Natural killer cell (primary cell): ENCODE results near the gene AQP9. TPM values are rescaled to one million over a fixed set of nuclear protein-coding genes. Genes with fewer than 3 reads are reported as not detected.

ENCODE experiments used
- ATAC-seq, 3 donors: fragments of 150-1000 bp in 2 of 3; fragments of 200-7000 bp in 1 of 3; cut with Tn5 transposase; 1 replicate in 1 of 3; 2 replicates in 2 of 3; pipeline ENCODE4 v1.10.0; 2021; ENCODE audit warnings: mild to moderate bottlenecking in 2 of 3, moderate library complexity in 2 of 3
- DNase-seq, 2 donors: peaks; one replicate each; pipeline versions ENCODE4 v3.0.0 to v3.0.0-alpha.2; 2013 to 2021; ENCODE audit warnings: mixed read lengths in 1 of 2
- H3K27ac ChIP-seq: one replicate; pipeline ENCODE4 v1.5.1; 2013; ENCODE audit warnings: mild to moderate bottlenecking, low read length
- H3K27me3 ChIP-seq: one replicate; pipeline ENCODE4 v1.6.1; 2013; ENCODE audit warnings: low read length; ENCODE audit not compliant: control insufficient read depth, insufficient read depth
- H3K36me3 ChIP-seq: one replicate; pipeline ENCODE4 v1.6.1; 2013; ENCODE audit warnings: low read length; ENCODE audit not compliant: control insufficient read depth, insufficient read depth
- H3K4me1 ChIP-seq: one replicate; pipeline ENCODE4 v1.6.1; 2013; ENCODE audit warnings: low read length; ENCODE audit not compliant: control insufficient read depth, insufficient read depth
- H3K4me3 ChIP-seq: one replicate; pipeline ENCODE4 v1.5.1; 2013; ENCODE audit warnings: low read length
- H3K9me3 ChIP-seq: one replicate; pipeline ENCODE4 v1.6.1; 2013; ENCODE audit warnings: low read length; ENCODE audit not compliant: control insufficient read depth, insufficient read depth
- H3K27ac Mint-ChIP-seq, 2 donors: one replicate each; pipeline ENCODE4 v1.8.0; 2022; ENCODE audit warnings: mild to moderate bottlenecking in 2 of 2, mixed read lengths in 2 of 2, moderate library complexity in 1 of 2
- H3K27me3 Mint-ChIP-seq, 2 donors: one replicate each; pipeline ENCODE4 v1.8.0; 2022; ENCODE audit warnings: low read depth in 2 of 2, mixed read lengths in 2 of 2
- H3K36me3 Mint-ChIP-seq: one replicate; pipeline ENCODE4 v1.8.0; 2022; ENCODE audit warnings: mixed read lengths
- H3K4me1 Mint-ChIP-seq, 2 donors: one replicate each; pipeline ENCODE4 v1.8.0; 2022; ENCODE audit warnings: mixed read lengths in 2 of 2
- H3K4me3 Mint-ChIP-seq: one replicate; pipeline ENCODE4 v1.8.0; 2022; ENCODE audit warnings: mild to moderate bottlenecking, moderate library complexity, mixed read lengths
- H3K9me3 Mint-ChIP-seq, 2 donors: one replicate each; pipeline ENCODE4 v1.8.0; 2022; ENCODE audit warnings: mixed read lengths in 2 of 2
- WGBS: methylation state at CpG from one replicate; pipeline ENCODE4 v1.1.7; 2013; ENCODE audit warnings: missing lambda C conversion rate; ENCODE audit not compliant: insufficient coverage; 5-methylcytosine and 5-hydroxymethylcytosine counted together
- intact Hi-C: fragments of 100-400 bp; cut with micrococcal nuclease; formaldehyde crosslinking; loops from one replicate; pipeline ENCODE4 v1.14.2; 2022
- total RNA-seq, 4 donors: library from RNA; stranded (reverse); fragments of 120-200 nt in 1 of 4; gene quantifications; one replicate each; pipeline versions ENCODE4 v1.2.3 to v1.2.4, GENCODE V29; 2013 to 2022
- TF ChIP-seq, protein P1 (sequence below): fragments of 200-600 bp; IDR thresholded peaks from one replicate; pipeline ENCODE4 v1.8.0; 2022; ENCODE audit warnings: antibody characterized with exemption

AQP9 gene
- total RNA-seq, 3 donors from 2014 or later (not counting 1 experiment from before 2014, with no cell fraction given) = 2.4 to 19.7 (median 2.8) TPM

DNA sequence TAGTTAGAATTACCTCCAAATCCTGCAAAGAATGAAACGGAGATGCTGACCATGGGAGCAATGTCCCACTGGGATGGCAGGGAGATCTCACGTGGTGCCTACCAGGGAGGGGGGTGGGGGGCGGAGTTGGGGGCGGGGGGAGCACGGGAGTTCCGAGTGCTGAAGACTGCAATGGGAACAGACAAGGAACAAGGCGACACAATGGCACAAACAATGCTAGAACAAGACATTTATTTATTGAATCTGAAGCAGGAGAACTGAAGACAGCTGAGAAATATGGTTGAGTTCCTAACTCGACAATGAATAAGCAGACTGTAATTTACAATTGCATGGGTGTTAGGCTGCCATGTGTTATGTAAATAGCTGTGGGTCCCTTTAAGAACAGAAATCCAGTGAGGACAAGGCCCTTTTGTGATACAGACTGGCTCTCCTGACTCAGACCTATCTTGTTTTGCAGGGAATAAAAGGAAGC, 91.2 kb downstream of the AQP9 start:
- Mint-ChIP-seq H3K27me3 (peaks cover 14 to 40% of the 10 kb centered on the region in 2 donors), H3K4me1 (no peaks in the 10 kb centered on the region), H3K36me3 (no peaks in the 10 kb centered on the region), H3K4me3 (no peak overlapping the region), H3K27ac (no peak overlapping the region), H3K9me3 (no peaks in the 10 kb centered on the region)
- Histone ChIP-seq H3K27ac (no peak overlapping the region), H3K9me3 (no peaks in the 10 kb centered on the region), H3K27me3 (peaks cover 2% of the 10 kb centered on the region), H3K4me3 (no peak overlapping the region), H3K4me1 (no peaks in the 10 kb centered on the region), H3K36me3 (no peaks in the 10 kb centered on the region)
- TF ChIP-seq, protein P1, sequence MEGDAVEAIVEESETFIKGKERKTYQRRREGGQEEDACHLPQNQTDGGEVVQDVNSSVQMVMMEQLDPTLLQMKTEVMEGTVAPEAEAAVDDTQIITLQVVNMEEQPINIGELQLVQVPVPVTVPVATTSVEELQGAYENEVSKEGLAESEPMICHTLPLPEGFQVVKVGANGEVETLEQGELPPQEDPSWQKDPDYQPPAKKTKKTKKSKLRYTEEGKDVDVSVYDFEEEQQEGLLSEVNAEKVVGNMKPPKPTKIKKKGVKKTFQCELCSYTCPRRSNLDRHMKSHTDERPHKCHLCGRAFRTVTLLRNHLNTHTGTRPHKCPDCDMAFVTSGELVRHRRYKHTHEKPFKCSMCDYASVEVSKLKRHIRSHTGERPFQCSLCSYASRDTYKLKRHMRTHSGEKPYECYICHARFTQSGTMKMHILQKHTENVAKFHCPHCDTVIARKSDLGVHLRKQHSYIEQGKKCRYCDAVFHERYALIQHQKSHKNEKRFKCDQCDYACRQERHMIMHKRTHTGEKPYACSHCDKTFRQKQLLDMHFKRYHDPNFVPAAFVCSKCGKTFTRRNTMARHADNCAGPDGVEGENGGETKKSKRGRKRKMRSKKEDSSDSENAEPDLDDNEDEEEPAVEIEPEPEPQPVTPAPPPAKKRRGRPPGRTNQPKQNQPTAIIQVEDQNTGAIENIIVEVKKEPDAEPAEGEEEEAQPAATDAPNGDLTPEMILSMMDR = no peak
- no peak for ATAC-seq
- WGBS = 58% methylated on average over 5 of the region's 8 CpGs
- intact Hi-C loops = no loop called here
- no peak for DNase-seq

DNA sequence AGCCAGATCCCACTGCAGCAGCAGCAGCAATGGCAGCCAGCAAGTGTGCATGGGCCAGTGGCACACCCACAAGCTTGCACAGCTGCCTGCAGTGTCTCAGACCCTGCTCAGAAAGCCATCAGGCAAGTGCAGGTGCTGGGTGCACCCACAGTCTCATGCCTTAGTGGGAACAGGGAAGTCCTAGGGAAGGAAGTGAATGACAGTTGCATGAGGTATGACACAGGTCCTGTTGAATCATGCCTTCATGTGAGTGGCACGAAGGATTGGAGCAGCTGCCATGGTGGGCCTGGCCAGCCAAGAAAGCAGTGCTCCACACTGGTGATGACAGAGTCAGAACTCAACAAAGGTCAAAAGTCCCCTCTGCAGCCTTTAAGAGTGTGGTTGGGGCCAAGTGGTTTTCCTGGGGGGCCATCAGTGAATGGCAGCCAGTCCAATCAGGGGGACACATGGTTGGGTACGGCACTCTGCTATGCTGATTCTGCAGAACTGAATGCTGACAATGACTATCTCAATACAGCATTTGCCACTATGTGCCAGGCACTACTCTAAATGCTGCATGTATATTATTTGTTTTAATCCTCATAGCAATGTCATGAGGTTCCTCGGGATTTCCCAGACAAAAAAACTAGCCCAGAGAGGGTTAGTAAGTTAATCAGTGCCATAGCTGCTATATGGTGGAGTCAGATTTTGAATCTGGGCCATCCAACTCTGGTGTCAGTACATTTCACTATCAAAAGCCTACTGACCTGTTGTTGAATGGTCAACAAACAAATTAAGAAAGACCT, 94.3 kb downstream of the AQP9 start:
- Mint-ChIP-seq H3K9me3 (no peaks in the 10 kb centered on the region), H3K27ac (no peak overlapping the region), H3K4me3 (no peak overlapping the region), H3K27me3 (peaks cover 14 to 40% of the 10 kb centered on the region in 2 donors), H3K36me3 (no peaks in the 10 kb centered on the region), H3K4me1 (no peaks in the 10 kb centered on the region)
- no peaks in the 10 kb centered on the region for H3K9me3 ChIP-seq
- H3K27ac ChIP-seq = no peak overlapping the region
- WGBS = 56% methylated on average over 3 of the region's 3 CpGs
- TF ChIP-seq, protein P1 = no peak
- DNase-seq = no peak
- peaks cover 2% of the 10 kb centered on the region for H3K27me3 ChIP-seq
- no peak overlapping the region for H3K4me3 ChIP-seq
- peak in 1 of 3 donors; percentile 49 for ATAC-seq
- intact Hi-C loops = no loop called here
- no peaks in the 10 kb centered on the region for H3K4me1 ChIP-seq
- H3K36me3 ChIP-seq = no peaks in the 10 kb centered on the region

DNA sequence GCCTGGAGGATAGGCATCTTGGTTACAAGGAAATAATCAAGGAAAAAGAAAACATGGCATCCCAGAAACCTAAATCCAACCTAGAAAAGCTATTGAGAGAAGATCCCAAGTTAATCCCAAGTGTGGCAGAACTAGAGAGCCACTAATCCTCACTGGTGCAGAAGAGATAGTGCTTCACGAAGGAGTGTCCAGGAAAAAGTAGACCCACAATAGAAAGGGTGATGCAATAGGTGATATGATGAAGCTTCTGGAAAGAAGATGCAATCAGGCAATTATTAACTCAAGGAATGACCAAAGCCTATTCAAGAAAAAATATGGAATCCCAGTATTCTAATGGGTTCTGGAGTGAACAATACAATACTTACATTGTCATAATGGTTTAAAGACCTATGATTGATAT, 95.2 kb downstream of the AQP9 start:
- DNase-seq (no peak), ATAC-seq (no peak)
- no peaks in the 10 kb centered on the region for H3K4me1 Mint-ChIP-seq
- no peak overlapping the region for H3K27ac Mint-ChIP-seq
- H3K27ac ChIP-seq = no peak overlapping the region
- intact Hi-C loops = no loop called here
- H3K36me3 ChIP-seq = no peaks in the 10 kb centered on the region
- no peaks in the 10 kb centered on the region for H3K9me3 Mint-ChIP-seq
- no peak overlapping the region for H3K4me3 ChIP-seq
- no peaks in the 10 kb centered on the region for H3K4me1 ChIP-seq
- peaks cover 14 to 41% of the 10 kb centered on the region in 2 donors for H3K27me3 Mint-ChIP-seq
- no peak overlapping the region for H3K4me3 Mint-ChIP-seq
- peaks cover 2% of the 10 kb centered on the region for H3K27me3 ChIP-seq
- TF ChIP-seq, protein P1 = no peak
- H3K9me3 ChIP-seq = no peaks in the 10 kb centered on the region
- 100% methylated on average over 1 of the region's 1 CpG for WGBS
- no peaks in the 10 kb centered on the region for H3K36me3 Mint-ChIP-seq

Other genes with a start within 250 kb of the AQP9 start
- 1 to 10 TPM in 2 of 3 donors, under 1 TPM in 1; 0.73 to 3.6 (median 2.8) TPM for gene ALDH1A2, start 72.7 kb upstream of the AQP9 start, total RNA-seq